Uterus (tissue), 2 donors: ENCODE measurements around the gene CRTC3.

Experiments used
- POLR2A ChIP-seq, 2 donors: fragments of 450-650 bp; IDR thresholded peaks; one replicate each; pipeline ENCODE4 v1.6.1; 2016; ENCODE audit warnings: antibody characterized with exemption in 2 of 2, mild to moderate bottlenecking in 1 of 2, moderate library complexity in 1 of 2
- TF ChIP-seq, protein P1 (sequence below), 4 experiments: fragments of 200-600 bp in 2 of 4; fragments of 450-650 bp in 2 of 4; sonication (generic) in 2 of 4; IDR thresholded peaks; one replicate each; pipeline ENCODE4 v1.5.1; 2016 to 2019; ENCODE audit warnings: antibody characterized with exemption in 4 of 4, mild to moderate bottlenecking in 2 of 4, moderate library complexity in 1 of 4

- TF ChIP-seq, protein P1, sequence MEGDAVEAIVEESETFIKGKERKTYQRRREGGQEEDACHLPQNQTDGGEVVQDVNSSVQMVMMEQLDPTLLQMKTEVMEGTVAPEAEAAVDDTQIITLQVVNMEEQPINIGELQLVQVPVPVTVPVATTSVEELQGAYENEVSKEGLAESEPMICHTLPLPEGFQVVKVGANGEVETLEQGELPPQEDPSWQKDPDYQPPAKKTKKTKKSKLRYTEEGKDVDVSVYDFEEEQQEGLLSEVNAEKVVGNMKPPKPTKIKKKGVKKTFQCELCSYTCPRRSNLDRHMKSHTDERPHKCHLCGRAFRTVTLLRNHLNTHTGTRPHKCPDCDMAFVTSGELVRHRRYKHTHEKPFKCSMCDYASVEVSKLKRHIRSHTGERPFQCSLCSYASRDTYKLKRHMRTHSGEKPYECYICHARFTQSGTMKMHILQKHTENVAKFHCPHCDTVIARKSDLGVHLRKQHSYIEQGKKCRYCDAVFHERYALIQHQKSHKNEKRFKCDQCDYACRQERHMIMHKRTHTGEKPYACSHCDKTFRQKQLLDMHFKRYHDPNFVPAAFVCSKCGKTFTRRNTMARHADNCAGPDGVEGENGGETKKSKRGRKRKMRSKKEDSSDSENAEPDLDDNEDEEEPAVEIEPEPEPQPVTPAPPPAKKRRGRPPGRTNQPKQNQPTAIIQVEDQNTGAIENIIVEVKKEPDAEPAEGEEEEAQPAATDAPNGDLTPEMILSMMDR (IDR thresholded peaks at IDR 0.05): no peak
- TF ChIP-seq POLR2A (IDR thresholded peaks at IDR 0.05): no peak
These were observed 64.6 kb downstream of the CRTC3 start for GRCh38 chr15:90594301-90594738.
